ENCODE data around the gene APH1B.
"Not testable (repeated sequence)": the region's sequence is repeated elsewhere in the genome, so short reads cannot be mapped to it uniquely, and the experiment has no call there.

The APH1B gene

GRCh38 chr15:63341898-63342297 lies 64.5 kb downstream of the APH1B start:
- DNase-seq (ENCODE audit: insufficient read length, low spot score) (no peak), FAIRE-seq (no peak)

GRCh38 chr15:63342996-63343562 lies 65.7 kb downstream of the APH1B start:
- not testable (repeated sequence) for DNase-seq (ENCODE audit: insufficient read length, low spot score); FAIRE-seq

More at GRCh38 chr15:63341898-63342297, 64.5 kb downstream of the APH1B start:
- TF ChIP-seq CTCF (IDR thresholded peaks at IDR 0.05; ENCODE audit: insufficient read depth, missing control alignments): no peak

GRCh38 chr15:63344731-63345390 lies 67.5 kb downstream of the APH1B start:
- FAIRE-seq (no peak), DNase-seq (ENCODE audit: insufficient read length, low spot score) (no peak)

GRCh38 chr15:63345391-63345752 lies 68.0 kb downstream of the APH1B start:
- FAIRE-seq: no peak
- TF ChIP-seq CTCF (IDR thresholded peaks at IDR 0.05; ENCODE audit: insufficient read depth, missing control alignments): no peak
- DNase-seq (ENCODE audit: insufficient read length, low spot score): no peak

More at GRCh38 chr15:63344731-63345390, 67.5 kb downstream of the APH1B start:
- no peak for TF ChIP-seq CTCF (IDR thresholded peaks at IDR 0.05; ENCODE audit: insufficient read depth, missing control alignments)

- no peak for DNase-seq (ENCODE audit: insufficient read length, low spot score)
- no peak for TF ChIP-seq CTCF (IDR thresholded peaks at IDR 0.05; ENCODE audit: insufficient read depth, missing control alignments)
- FAIRE-seq: no peak
These were observed 69.9 kb downstream of the APH1B start for GRCh38 chr15:63347074-63347857.

- FAIRE-seq: no peak
- no peak for DNase-seq (ENCODE audit: insufficient read length, low spot score)
- TF ChIP-seq CTCF (IDR thresholded peaks at IDR 0.05; ENCODE audit: insufficient read depth, missing control alignments): no peak
These were observed 71.0 kb downstream of the APH1B start for GRCh38 chr15:63348392-63348791.

- DNase-seq (ENCODE audit: insufficient read length, low spot score) (no peak), FAIRE-seq (no peak)
- TF ChIP-seq CTCF (IDR thresholded peaks at IDR 0.05; ENCODE audit: insufficient read depth, missing control alignments): no peak
These were observed 71.8 kb downstream of the APH1B start for GRCh38 chr15:63349156-63349555.

Measured in D721Med (cell line).